HG02981 (cell line): Measurements from ENCODE around the gene TIPIN.
"Not testable (repeated sequence)": the region's sequence is repeated elsewhere in the genome, so short reads cannot be mapped to it uniquely, and the experiment has no call there.

Source experiments
- ATAC-seq: cut with Tn5 transposase; IDR thresholded peaks from one replicate; pipeline ENCODE4 v1.9.1; 2021; ENCODE audit warnings: mild to moderate bottlenecking, moderate library complexity; ENCODE audit not compliant: unreplicated experiment

Gene TIPIN

GRCh38 chr15:66356359-66357236 lies at the start of gene TIPIN:
TIPIN (minus strand) TSS chr15:66356685; CDS start chr15:66352947, 3,738 bp downstream.
- peak; percentile 88 for ATAC-seq

- no peak for ATAC-seq
Measured at GRCh38 chr15:66405615-66406014, 49.1 kb upstream of the TIPIN start.

- ATAC-seq, result no peak
Measured at GRCh38 chr15:66405007-66405406, 48.5 kb upstream of the TIPIN start.

GRCh38 chr15:66404532-66404931 lies 48.0 kb upstream of the TIPIN start:
- ATAC-seq, result no peak

GRCh38 chr15:66404122-66404521 lies 47.6 kb upstream of the TIPIN start:
- ATAC-seq, result no peak

GRCh38 chr15:66403323-66403722 lies 46.8 kb upstream of the TIPIN start:
- ATAC-seq, result no peak

- no peak for ATAC-seq
Measured at GRCh38 chr15:66402761-66403284, 46.3 kb upstream of the TIPIN start.

- ATAC-seq, result no peak
Measured at GRCh38 chr15:66401130-66402021, 44.9 kb upstream of the TIPIN start.

GRCh38 chr15:66400351-66400774 lies 43.9 kb upstream of the TIPIN start:
- ATAC-seq, result no peak

GRCh38 chr15:66399276-66399675 lies 42.8 kb upstream of the TIPIN start:
- ATAC-seq, result no peak

GRCh38 chr15:66394915-66395314 lies 38.4 kb upstream of the TIPIN start:
- no peak for ATAC-seq

- ATAC-seq, result no peak
Measured at GRCh38 chr15:66394472-66394871, 38.0 kb upstream of the TIPIN start.

- not testable (repeated sequence) for ATAC-seq
Measured at GRCh38 chr15:66393037-66393436, 36.6 kb upstream of the TIPIN start.

GRCh38 chr15:66390678-66391077 lies 34.2 kb upstream of the TIPIN start:
- ATAC-seq, result no peak

- no peak for ATAC-seq
Measured at GRCh38 chr15:66389859-66390381, 33.4 kb upstream of the TIPIN start.

- ATAC-seq, result no peak
Measured at GRCh38 chr15:66389098-66389858, 32.8 kb upstream of the TIPIN start.

- ATAC-seq, result no peak
Measured at GRCh38 chr15:66388576-66388975, 32.1 kb upstream of the TIPIN start.

GRCh38 chr15:66388043-66388363 lies 31.5 kb upstream of the TIPIN start:
- no peak for ATAC-seq

- ATAC-seq, result peak; percentile 9
Measured at GRCh38 chr15:66387163-66388042, 30.9 kb upstream of the TIPIN start.
